AG08396 (cell line): Measurements from ENCODE around the gene FNDC3B.
"Not testable (repeated sequence)": the region's sequence is repeated elsewhere in the genome, so short reads cannot be mapped to it uniquely, and the experiment has no call there.

Source experiments
- DNase-seq: peaks from one replicate; pipeline ENCODE4 v3.0.0; 2012; ENCODE audit warnings: low spot score, mixed read lengths

The FNDC3B gene

DNA sequence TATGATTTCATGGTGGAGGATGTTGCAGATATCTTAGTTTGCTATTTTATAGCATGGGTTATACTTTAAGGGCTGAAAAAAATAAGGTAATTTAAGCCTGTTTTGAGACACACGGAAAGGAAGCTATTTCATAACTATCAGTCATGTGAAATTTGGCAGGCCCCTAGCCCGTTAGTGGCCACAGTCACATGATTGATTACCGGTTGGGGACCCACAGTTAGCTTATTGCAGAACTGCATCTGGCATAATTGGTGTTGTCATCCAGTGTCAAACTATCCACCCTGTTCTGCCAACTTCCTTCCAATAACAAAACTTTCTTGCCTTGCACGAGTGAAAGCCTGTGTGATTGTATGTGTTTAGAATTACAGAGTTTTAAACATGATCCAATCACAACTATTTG, 35.2 kb downstream of the FNDC3B start:
- no peak for DNase-seq

DNA sequence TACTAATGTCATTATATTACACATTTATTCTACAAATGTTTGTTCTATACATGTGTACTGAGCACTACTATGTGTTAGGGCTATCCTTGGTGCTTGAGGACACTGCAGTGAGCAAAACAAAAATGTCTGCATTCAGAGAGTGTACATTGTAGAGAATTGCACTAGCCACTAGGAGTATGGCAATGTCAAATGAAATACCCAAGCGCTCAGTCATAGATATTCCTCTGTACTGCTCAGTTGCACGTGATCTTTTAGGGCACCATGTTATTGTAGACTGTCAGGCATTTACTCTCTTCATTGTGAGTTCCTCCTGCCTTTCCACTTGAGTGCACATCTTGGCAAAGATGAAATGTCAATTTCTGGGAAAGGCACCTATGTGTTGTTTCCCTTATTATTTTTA, 36.8 kb downstream of the FNDC3B start:
- no peak for DNase-seq

DNA sequence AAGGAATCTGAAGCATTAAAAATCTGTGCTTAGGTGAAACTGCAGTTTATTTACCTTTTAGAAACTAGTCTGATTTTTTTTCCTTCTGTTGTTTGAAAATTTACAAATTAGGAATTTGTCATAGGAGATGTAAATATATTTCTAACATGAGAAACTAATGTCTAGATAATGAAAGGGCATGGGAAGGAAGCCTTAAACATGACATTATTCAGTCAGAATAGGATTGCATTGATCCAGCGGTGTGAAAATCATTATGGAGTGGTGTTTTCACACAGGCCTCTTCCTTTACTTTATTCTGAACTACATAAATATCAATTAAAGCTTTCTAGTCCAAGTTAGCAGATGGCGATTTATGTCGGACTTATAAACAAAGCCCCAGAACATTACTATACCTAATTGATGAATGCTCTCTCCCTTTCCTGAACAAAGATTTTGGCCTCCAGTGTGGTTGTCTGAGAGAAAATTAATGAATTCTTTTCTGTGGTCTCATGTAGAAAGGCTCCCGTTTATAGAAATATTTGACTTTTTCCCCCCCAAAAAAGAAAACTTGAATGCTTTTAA, 37.9 kb downstream of the FNDC3B start:
- no peak for DNase-seq

DNA sequence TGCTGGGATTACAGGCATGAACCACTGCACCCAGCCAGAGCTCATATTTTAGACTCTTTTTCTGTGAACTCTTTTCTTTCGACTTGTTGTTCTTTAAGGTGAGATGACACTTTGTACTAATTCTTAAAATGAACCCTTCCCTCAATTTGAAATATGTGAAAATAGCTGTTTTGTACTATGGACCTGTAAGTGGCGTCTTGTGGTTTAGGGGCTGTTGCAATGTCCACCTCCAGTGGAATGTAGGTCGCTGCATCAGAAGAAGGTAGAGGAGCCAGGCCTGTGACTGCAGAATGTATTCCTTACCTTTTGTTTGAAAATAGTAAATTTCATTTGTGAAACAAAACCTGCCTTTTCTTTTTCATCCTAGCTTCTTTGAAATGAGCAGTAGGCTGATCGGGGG, 38.9 kb downstream of the FNDC3B start:
- no peak for DNase-seq

GRCh38 chr3:172078721-172079120, 39.3 kb downstream of the FNDC3B start:
- DNase-seq: no peak

- no peak for DNase-seq
Observed at GRCh38 chr3:172079326-172079976, 40.1 kb downstream of the FNDC3B start.

DNA sequence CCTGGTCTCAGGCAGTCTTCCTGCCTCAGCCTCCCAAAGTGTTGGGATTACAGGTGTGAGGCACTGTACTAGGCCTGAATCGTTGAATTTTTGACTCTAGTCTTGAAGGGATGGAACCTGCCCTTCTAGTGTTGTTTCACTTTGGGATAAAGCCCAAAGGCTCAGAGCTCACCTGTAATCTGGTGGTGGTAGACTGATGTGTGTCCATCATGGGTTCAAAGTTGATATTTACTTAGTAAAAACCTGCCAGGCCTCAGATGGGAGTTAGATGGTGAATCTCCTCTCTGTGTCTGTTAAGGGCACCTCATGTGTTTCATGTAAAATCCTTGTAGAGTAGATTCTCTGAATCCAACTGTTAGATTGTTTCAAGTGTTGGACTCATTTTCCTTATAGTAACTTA, 41.1 kb downstream of the FNDC3B start:
- no peak for DNase-seq

GRCh38 chr3:172082269-172082668, 42.9 kb downstream of the FNDC3B start:
- DNase-seq: peak; percentile 78

GRCh38 chr3:172082820-172083513, 43.6 kb downstream of the FNDC3B start:
- no peak for DNase-seq

DNA sequence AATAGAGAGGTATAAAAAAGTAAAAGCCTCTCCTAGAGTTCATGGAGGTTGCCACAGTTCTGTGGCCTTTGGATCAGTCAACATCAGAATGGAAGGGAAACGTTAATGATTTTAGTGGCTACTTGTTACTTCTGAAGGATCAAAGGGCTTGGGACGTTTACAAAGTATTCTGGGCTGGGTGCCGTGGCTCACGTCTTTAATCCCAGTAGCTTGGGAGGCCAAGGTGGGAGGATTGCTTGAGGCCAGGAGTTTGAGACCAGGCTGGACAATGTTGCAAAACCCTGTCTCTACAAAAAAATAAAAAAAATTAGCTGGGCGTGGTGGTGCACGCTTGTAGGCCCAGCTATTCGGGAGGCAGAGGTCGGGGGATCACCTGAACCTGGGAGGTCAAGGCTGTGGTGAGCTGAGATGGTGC, 44.6 kb downstream of the FNDC3B start:
- no peak for DNase-seq

- no peak for DNase-seq
Observed at GRCh38 chr3:172084871-172085556, 45.6 kb downstream of the FNDC3B start.

DNA sequence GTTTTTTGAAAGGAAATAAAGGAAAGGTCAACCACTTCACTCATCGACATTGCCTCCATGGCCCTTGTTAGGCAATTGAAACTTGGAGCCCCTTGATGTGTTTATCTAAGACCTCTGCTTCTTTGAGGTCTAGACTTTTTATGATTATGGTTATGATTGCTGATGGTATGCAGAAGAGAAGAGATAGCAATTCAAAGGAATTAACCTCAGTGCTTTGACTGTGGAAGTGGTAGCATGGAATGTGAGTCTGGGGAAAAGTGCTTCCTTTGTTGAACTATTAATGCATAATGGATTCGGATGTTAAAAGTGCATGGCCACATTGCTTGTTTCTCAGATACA, 46.1 kb downstream of the FNDC3B start:
- no peak for DNase-seq

- no peak for DNase-seq
Observed at GRCh38 chr3:172086071-172086470, 46.7 kb downstream of the FNDC3B start.

DNA sequence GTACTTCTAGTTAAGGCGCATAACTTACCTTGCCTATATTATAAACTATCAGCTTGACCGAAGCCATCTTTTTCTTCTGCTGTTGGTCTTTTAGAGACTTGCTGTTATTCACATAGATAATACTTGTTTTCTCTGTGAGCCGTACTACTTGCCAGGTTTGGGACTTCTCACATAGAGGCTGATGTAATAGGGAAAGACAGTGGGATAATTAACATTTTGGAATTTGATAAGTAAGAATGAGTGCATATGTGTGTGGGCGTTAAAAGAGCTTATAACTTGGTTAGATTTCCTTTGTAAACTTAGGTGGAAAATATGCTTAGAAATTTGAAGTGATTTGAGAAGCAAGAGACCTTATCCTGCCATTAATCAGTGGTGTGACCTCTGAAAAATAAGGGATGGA, 47.8 kb downstream of the FNDC3B start:
- no peak for DNase-seq

DNA sequence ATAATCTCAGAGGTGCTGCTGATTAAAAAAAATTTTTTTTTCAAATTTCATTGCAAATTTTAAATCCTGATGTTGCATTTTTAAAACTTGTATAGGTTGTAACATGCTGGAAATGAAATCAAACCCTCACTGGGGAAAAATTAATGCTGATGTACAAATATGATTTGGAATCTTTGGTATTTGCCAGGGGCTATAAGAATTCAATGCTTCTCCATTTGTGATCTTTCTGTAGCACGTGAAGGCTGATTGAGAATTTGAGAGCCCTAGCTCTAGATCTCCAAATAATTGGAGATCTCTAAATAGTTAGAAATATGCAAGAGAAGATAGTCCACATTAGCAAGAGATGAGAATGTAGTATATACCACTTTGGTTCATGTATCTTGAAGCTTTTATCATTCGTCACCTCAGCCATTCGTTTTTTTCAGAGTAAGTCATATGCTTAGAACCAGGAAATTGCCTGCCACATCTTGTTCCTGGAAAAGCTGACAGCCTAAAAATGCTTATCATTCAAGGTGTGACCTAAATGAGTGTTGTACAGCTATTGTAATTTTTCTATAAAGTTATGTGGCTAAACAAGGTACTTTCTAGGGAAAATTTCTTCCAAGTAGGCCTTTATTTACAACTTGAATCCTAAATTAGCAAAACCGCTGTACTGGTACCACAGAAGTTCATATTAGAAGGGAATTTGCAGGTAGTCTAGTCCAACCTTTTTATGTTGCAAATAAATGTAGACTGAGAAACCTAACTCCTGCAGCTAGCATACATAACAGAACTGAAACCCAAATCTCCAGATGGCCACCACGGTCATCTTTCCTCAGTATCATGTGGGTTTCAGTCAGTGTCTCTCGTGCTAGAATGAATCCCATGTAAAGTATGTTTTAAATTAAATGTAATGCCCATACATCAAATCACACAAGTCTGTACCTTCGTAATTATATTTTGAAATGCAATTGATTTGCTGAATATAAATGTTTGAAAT, 48.5 kb downstream of the FNDC3B start:
- no peak for DNase-seq

GRCh38 chr3:172089250-172089649, 49.9 kb downstream of the FNDC3B start:
- no peak for DNase-seq

DNA sequence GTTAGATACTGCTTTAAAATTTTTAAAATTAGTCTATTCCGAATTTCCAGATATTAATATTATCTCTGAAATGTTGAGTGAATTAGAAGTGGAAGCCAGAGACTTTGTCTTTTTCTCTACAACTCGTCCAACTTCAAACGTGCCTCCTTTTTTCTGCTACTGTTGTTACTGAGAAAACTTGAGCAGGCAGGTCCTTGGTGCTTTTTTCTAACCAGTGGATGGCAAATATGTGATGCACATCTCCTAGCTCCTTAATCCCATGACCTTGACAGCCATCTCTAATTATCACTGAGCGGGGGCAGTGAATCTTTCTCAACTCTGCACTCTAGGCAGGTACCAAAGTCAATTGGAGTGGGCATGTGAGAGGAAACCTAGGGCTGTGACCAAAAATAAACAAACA, 50.7 kb downstream of the FNDC3B start:
- DNase-seq: no peak

- DNase-seq: no peak
Observed at GRCh38 chr3:172092658-172093057, 53.3 kb downstream of the FNDC3B start.

DNA sequence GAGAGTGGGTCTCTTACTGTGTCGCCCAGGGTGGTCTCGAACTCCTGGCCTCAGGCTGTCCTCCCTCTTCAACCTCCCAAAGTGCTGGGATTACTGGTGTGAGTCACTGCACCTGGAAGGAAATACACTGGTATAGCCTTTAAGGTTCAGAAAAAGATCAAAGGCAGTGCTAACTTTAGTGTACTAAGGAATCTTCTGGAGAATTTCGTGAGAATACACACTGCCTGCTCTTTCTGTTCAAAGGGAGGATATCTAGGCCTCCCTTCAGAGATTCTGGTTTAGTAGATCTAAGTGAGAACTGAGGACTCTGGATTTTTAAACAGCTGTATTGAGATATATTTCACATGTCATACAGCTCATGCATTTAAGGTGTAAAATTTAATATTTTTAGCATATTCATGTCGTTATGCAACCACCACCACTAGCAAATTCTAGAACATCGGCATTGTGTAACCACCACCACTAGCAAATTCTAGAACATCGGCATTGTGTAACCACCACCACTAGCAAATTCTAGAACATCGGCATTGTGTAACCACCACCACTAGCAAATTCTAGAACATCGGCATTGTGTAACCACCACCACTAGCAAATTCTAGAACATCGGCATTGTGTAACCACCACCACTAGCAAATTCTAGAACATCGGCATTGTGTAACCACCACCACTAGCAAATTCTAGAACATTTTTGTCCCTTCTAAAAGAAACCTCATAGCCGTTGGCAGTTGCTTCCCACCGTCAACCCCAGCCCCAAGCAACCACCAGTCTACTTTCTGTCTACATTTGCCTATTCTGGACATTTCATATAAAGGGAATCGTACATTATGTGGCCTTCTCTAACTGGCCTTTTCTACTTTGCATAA, 54.4 kb downstream of the FNDC3B start:
- DNase-seq: not testable (repeated sequence)

GRCh38 chr3:172094621-172095557, 55.5 kb downstream of the FNDC3B start:
- no peak for DNase-seq
